GM12865 (cell line): ENCODE results near the gene L1TD1.
"Not testable (repeated sequence)": the region's sequence is repeated elsewhere in the genome, so short reads cannot be mapped to it uniquely, and the experiment has no call there.

Experiments used
- DNase-seq: peaks from one replicate; pipeline ENCODE4 v3.0.0; 2010; ENCODE audit warnings: low read depth
- H3K4me3 ChIP-seq: 2 replicates; pipeline ENCODE4 v1.5.1; 2011; ENCODE audit warnings: mild to moderate bottlenecking, low read depth, low read length, control low read depth
- CTCF ChIP-seq: IDR thresholded peaks from 2 replicates; pipeline ENCODE4 v1.5.1; 2011; ENCODE audit warnings: low read length, control low read depth, low read depth, inconsistent platforms; ENCODE audit not compliant: insufficient read depth; ENCODE audit errors: missing control alignments

Gene L1TD1

GRCh38 chr1:62178372-62178771, 16.3 kb upstream of the L1TD1 start:
- no peak for DNase-seq
- no peak overlapping the region for H3K4me3 ChIP-seq
- TF ChIP-seq CTCF: no peak

- not testable (repeated sequence) for DNase-seq
Measured at GRCh38 chr1:62180054-62180453, 14.6 kb upstream of the L1TD1 start.

GRCh38 chr1:62180639-62181038, 14.0 kb upstream of the L1TD1 start:
- no peak for TF ChIP-seq CTCF
- DNase-seq: no peak
- no peak overlapping the region for H3K4me3 ChIP-seq

More at GRCh38 chr1:62180054-62180453, 14.6 kb upstream of the L1TD1 start:
- H3K4me3 ChIP-seq: not testable (repeated sequence)

GRCh38 chr1:62181532-62181931, 13.1 kb upstream of the L1TD1 start:
- DNase-seq: no peak
- no peak overlapping the region for H3K4me3 ChIP-seq
- no peak for TF ChIP-seq CTCF

GRCh38 chr1:62182157-62182556, 12.5 kb upstream of the L1TD1 start:
- not testable (repeated sequence) for H3K4me3 ChIP-seq, DNase-seq

- DNase-seq, H3K4me3 ChIP-seq: not testable (repeated sequence)
Measured at GRCh38 chr1:62183164-62184020, 11.3 kb upstream of the L1TD1 start.

GRCh38 chr1:62184336-62184735, 10.3 kb upstream of the L1TD1 start:
- no peak overlapping the region for H3K4me3 ChIP-seq
- no peak for TF ChIP-seq CTCF
- no peak for DNase-seq

GRCh38 chr1:62185233-62185632, 9.4 kb upstream of the L1TD1 start:
- not testable (repeated sequence) for DNase-seq, H3K4me3 ChIP-seq

- TF ChIP-seq CTCF: no peak
- no peak for DNase-seq
- H3K4me3 ChIP-seq: no peak overlapping the region
Measured at GRCh38 chr1:62185677-62186076, 9.0 kb upstream of the L1TD1 start.
